Small intestine (tissue), 7 donors: Measurements from ENCODE around the gene CNGB1. TPM values are rescaled to one million over a fixed set of nuclear protein-coding genes. Genes with fewer than 3 reads are reported as not detected.

ENCODE experiments used
- DNase-seq, 2 donors: peaks; one replicate each; pipeline versions ENCODE4 v3.0.0 to v3.0.0-alpha.2; 2013
- FAIRE-seq: peaks from 2 replicates; lab custom pipeline; 2012; peaks lifted over from hg19 to GRCh38; lab: Jason Lieb, UNC
- H3K27ac ChIP-seq, 3 donors: one replicate each; pipeline ENCODE4 v1.5.1; 2013; ENCODE audit warnings: low read length in 2 of 3, mild to moderate bottlenecking in 2 of 3, control low read depth in 1 of 3, inconsistent platforms in 1 of 3, low read depth in 1 of 3, moderate library complexity in 1 of 3
- H3K27me3 ChIP-seq, 3 donors: one replicate each; pipeline ENCODE4 v1.6.1; 2013; ENCODE audit warnings: low read length in 3 of 3, inconsistent platforms in 1 of 3; ENCODE audit not compliant: control insufficient read depth in 3 of 3, insufficient read depth in 3 of 3
- H3K36me3 ChIP-seq, 3 donors: one replicate each; pipeline ENCODE4 v1.6.1; 2013; ENCODE audit warnings: low read length in 3 of 3, inconsistent platforms in 1 of 3, low read depth in 1 of 3, mild to moderate bottlenecking in 1 of 3, moderate library complexity in 1 of 3; ENCODE audit not compliant: control insufficient read depth in 3 of 3, insufficient read depth in 2 of 3
- H3K4me1 ChIP-seq, 3 donors: one replicate each; pipeline ENCODE4 v1.6.1; 2013; ENCODE audit warnings: low read length in 2 of 3, inconsistent platforms in 1 of 3, low read depth in 1 of 3, mild to moderate bottlenecking in 1 of 3, moderate library complexity in 1 of 3; ENCODE audit not compliant: control insufficient read depth in 3 of 3, insufficient read depth in 2 of 3
- H3K4me3 ChIP-seq, 3 donors: one replicate each; pipeline ENCODE4 v1.5.1; 2013; ENCODE audit warnings: low read length in 3 of 3, control low read depth in 1 of 3, inconsistent platforms in 1 of 3, low read depth in 1 of 3, mild to moderate bottlenecking in 1 of 3, moderate library complexity in 1 of 3
- H3K9me3 ChIP-seq, 2 donors: one replicate each; pipeline ENCODE4 v1.6.1; 2013; ENCODE audit warnings: low read depth in 1 of 2, low read length in 1 of 2; ENCODE audit not compliant: control insufficient read depth in 2 of 2, insufficient read depth in 1 of 2
- WGBS, 3 donors: extraction: QIAGEN DNeasy Blood & Tissue Kit; methylation state at CpG; one replicate each; pipeline ENCODE4 v1.1.7; 2013; 5-methylcytosine and 5-hydroxymethylcytosine counted together
- polyA plus RNA-seq, 4 donors: library from polyadenylated mRNA; stranded (reverse) in 3 of 4; unstranded in 1 of 4; fragments of 200-250 nt in 3 of 4; fragments of 120-200 nt in 1 of 4; gene quantifications; one replicate each; pipeline versions ENCODE4 v1.2.1 to v1.2.3, GENCODE V29; 2013
- donor health status: healthy with polysubstance abuse.
- donor health status: control.
- donor health status: control.
- donor health status: Bipolar disorder and iron deficiency.
- donor health status: healthy.

Gene CNGB1
- polyA plus RNA-seq, 4 donors, result 1.3 to 1.7 TPM; not detected in 2

GRCh38 chr16:57914244-57915173 is 56.4 kb downstream of the CNGB1 start:
- DNase-seq (no peak), FAIRE-seq (no peak)
- Histone ChIP-seq H3K36me3 (peaks cover 0 to 2% (median 0%) of the 10 kb centered on the region in 3 donors), H3K4me3 (no peak overlapping the region), H3K27me3 (no peaks in the 10 kb centered on the region), H3K9me3 (peaks cover 0 to 2% of the 10 kb centered on the region in 2 donors), H3K27ac (no peak overlapping the region), H3K4me1 (no peaks in the 10 kb centered on the region)
- 69 to 77% (median 74%) methylated on average over 9 of the region's 9 CpGs for WGBS, 3 donors

GRCh38 chr16:57912529-57913260 is 58.2 kb downstream of the CNGB1 start:
- H3K9me3 ChIP-seq, result no peaks in the 10 kb centered on the region
- no peak overlapping the region for H3K4me3 ChIP-seq
- WGBS, 3 donors, result 81 to 84% (median 83%) methylated on average over 14 to 16 of the region's 16 CpGs
- H3K27ac ChIP-seq, result no peak overlapping the region
- DNase-seq (no peak), FAIRE-seq (no peak)
- no peaks in the 10 kb centered on the region for H3K27me3 ChIP-seq
- H3K4me1 ChIP-seq, result no peaks in the 10 kb centered on the region
- peaks cover 0 to 2% (median 0%) of the 10 kb centered on the region in 3 donors for H3K36me3 ChIP-seq

- Histone ChIP-seq H3K27ac (no peak overlapping the region), H3K9me3 (no peaks in the 10 kb centered on the region)
- no peak for FAIRE-seq
Measured at GRCh38 chr16:57911743-57912142, 59.2 kb downstream of the CNGB1 start.

DNA sequence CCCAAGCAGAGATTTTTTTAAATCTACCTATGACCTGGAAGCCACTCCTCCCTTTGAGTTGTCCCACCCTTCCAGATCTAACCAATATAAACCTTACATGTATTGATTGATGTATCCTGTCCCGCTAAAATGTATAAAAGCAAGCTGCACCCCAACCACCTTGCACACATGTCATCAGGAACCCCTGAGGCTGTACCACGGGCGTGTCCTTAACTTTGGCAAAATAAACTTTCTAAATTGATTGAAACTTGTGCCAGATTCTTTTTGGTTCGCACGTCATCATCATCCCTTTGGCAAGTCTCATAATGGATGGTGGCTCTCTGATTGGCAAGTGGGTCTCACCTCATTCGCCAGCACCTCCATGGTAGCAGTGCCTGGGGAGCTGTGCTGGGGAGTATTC is 60.2 kb downstream of the CNGB1 start:
- Histone ChIP-seq H3K27me3 (peaks cover 0 to 5% (median 0%) of the 10 kb centered on the region in 3 donors), H3K36me3 (peaks cover 0 to 2% (median 0%) of the 10 kb centered on the region in 3 donors), H3K27ac (no peak overlapping the region), H3K4me1 (no peaks in the 10 kb centered on the region), H3K9me3 (no peaks in the 10 kb centered on the region), H3K4me3 (no peak overlapping the region)
- DNase-seq (no peak), FAIRE-seq (no peak)
- 76 to 88% (median 88%) methylated on average over 6 of the region's 6 CpGs for WGBS, 3 donors

More at GRCh38 chr16:57911743-57912142, 59.2 kb downstream of the CNGB1 start:
- 74 to 85% (median 84%) methylated on average over 9 of the region's 9 CpGs for WGBS, 3 donors
- H3K4me1 ChIP-seq, result no peaks in the 10 kb centered on the region
- H3K27me3 ChIP-seq, result no peaks in the 10 kb centered on the region
- DNase-seq, result no peak
- H3K36me3 ChIP-seq, result peaks cover 0 to 2% (median 0%) of the 10 kb centered on the region in 3 donors
- no peak overlapping the region for H3K4me3 ChIP-seq

DNA sequence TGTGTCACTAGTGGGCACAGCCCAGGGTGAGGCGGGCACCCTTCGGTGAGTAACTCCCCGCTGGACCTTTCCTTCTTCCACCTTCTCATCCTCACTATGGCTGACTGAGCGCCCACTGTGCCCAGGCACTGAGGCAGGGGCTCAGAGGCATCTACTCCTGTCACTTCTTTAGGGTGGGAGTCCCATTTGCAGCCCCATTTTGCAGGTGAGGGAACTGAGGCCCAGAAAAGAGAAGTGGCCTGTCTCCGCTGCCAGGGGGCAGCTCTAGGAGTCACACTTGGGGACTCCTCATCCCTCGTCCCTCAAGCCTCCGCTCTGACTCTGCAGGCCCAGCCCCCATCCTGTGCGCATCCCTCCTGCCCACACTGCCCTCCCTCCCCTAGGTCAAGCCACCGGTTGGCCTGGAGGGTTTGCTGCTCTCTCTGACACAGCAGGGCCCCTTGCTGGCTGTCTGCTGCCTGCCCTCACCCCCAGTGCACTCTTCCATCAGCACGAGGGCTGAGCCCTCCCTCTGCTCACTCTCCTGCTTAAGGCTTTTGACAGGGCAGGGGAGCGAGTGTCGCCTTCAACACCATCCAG is 62.4 kb downstream of the CNGB1 start:
- Histone ChIP-seq H3K9me3 (no peaks in the 10 kb centered on the region), H3K4me1 (no peaks in the 10 kb centered on the region), H3K36me3 (peaks cover 0 to 2% (median 0%) of the 10 kb centered on the region in 3 donors), H3K27ac (no peak overlapping the region), H3K4me3 (no peak overlapping the region), H3K27me3 (peaks cover 0 to 10% (median 4%) of the 10 kb centered on the region in 3 donors)
- FAIRE-seq, result no peak
- WGBS, 3 donors, result 72 to 86% (median 76%) methylated on average over 11 to 12 of the region's 12 CpGs
- no peak for DNase-seq

- whole genome bisulfite sequencing, 3 donors, result 36 to 46% (median 43%) methylated on average over 25 to 28 of the region's 28 CpGs
- H3K27me3 ChIP-seq, result peaks cover 0 to 10% (median 4%) of the 10 kb centered on the region in 3 donors
- no peak overlapping the region for H3K4me3 ChIP-seq
- no peak overlapping the region for H3K27ac ChIP-seq
- no peaks in the 10 kb centered on the region for H3K4me1 ChIP-seq
- DNase-seq, result no peak
- no peak for FAIRE-seq
- H3K9me3 ChIP-seq, result no peaks in the 10 kb centered on the region
- H3K36me3 ChIP-seq, result no peaks in the 10 kb centered on the region
Measured at GRCh38 chr16:57906382-57907316, 64.3 kb downstream of the CNGB1 start.

DNA sequence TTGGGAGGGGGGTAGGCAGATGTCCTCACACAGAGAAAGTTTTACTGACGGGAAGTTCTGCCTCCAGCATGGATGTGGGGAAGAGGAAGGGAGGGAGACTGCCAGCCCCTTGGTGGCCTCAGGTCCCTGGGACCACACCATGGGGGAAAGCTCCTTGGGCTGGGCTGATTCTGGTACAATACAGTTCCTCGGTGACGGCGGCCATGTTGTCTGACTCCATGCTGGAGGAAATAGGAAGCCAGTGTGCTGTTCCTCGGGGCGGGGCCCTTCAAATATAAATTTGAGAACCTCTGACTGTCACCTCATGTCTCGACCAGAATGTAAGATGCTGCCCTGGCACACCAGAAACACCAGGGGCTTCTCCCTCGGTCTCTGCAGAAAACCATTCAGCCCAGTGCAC is 66.8 kb downstream of the CNGB1 start:
- Histone ChIP-seq H3K27ac (no peak overlapping the region), H3K9me3 (no peaks in the 10 kb centered on the region), H3K4me3 (no peak overlapping the region), H3K4me1 (no peaks in the 10 kb centered on the region), H3K36me3 (no peaks in the 10 kb centered on the region), H3K27me3 (peaks cover 0 to 10% (median 4%) of the 10 kb centered on the region in 3 donors)
- DNase-seq (no peak), FAIRE-seq (no peak)
- WGBS, 3 donors, result 56 to 76% (median 63%) methylated on average over 8 of the region's 8 CpGs
